Right lung (tissue), 5 donors: ENCODE measurements around the gene GCK. TPM values are rescaled to one million over a fixed set of nuclear protein-coding genes. Genes with fewer than 3 reads are reported as not detected.
A peak's percentile ranks its signal among the peaks of the same experiment; 100 is the strongest.
"Not testable (repeated sequence)": the region's sequence is repeated elsewhere in the genome, so short reads cannot be mapped to it uniquely, and the experiment has no call there.

Experiments
- DNase-seq, 2 donors: peaks; one replicate each; pipeline ENCODE4 v3.0.0-alpha.2; 2013
- polyA plus RNA-seq, 5 donors: library from polyadenylated mRNA; unstranded; fragments of 120-200 nt; gene quantifications; one replicate each; pipeline versions ENCODE4 v1.2.1 to v1.2.3, GENCODE V29; 2013; ENCODE audit warnings: inconsistent platforms in 1 of 5, low replicate concordance in 1 of 5; ENCODE audit not compliant: insufficient read length in 5 of 5, insufficient read depth in 1 of 5

The GCK gene
- polyA plus RNA-seq, 5 donors = 2.2 to 3.9 (median 2.5) TPM

DNA sequence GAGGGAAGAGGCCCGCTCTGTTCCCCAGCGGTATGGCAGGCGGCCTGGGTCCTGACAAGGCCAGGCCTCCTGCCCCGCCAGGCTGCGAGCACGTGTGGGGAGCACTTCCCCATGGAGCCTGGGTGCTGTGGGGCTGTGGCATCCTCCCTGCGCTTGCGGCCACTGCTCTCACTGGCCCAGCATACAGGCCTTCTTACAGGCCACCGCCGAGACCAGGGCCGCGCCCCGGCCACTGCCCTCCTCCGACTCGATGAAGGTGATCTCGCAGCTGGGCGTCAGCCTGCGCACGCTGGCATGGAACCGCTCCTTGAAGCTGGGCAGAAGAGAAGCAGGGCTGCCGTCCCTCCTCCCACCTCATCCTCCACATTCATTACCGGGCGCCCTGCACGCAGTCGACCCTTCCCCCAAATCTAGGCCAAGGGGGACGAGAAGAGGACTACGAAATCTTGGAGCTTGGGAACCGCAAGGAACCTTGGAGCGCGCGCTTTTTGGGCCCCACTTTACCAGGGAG lies 44.2 kb downstream of the GCK start:
- DNase-seq = no peak

DNA sequence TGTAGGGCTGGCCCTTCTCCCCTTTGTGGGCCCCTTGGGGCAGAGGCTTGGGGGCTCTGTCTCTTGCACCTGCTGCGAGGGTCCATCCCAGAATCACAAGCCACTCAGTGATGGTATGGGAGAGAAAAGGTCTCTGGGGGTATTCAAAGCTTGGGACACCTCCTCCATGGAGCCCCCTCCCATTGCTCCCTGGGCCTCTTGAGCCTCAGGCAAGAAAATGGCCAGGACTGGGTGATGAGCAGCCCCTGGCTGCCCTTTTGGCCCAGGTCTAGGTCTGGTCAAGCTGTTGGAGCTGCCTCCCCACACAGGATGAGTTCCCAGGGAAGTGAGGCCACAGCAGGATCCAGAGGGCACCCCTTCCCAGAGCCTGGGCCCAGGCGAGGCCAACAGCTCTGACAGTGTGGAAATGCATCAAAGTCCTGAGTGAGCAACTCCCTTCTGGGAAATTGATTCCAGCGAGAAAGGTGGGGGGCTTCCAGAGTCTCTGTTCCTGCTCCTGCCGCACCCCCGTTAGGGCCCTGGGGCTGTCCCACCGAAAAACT lies 44.7 kb downstream of the GCK start:
- DNase-seq = no peak

DNA sequence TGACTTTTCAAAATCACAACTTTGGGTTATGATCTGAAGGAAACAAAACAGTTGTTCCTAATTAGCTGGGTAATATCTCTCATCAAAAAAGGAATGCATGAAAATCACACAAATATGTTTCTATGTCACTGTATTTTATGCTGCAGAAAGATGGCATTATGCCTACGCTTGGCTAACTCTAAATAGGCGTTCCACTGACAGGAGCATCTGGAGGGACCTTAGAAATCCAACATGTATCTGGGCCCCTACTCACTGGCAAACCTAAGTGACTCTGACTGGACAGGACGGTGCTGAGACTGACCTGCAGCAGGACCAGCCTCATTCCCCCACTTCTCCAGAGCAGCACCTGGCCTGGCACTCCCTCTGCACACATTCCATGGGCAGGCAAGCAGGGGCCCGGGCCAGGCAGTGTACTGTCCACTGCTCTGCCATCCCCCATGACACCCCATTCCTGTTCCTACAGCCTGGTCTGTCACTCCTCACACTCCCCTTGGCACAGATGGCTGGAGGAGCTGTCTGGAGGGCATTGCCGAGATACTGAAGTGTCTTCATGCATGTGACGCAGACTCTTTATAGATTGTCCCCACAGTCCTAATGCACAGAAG lies 45.5 kb downstream of the GCK start:
- DNase-seq = no peak

DNA sequence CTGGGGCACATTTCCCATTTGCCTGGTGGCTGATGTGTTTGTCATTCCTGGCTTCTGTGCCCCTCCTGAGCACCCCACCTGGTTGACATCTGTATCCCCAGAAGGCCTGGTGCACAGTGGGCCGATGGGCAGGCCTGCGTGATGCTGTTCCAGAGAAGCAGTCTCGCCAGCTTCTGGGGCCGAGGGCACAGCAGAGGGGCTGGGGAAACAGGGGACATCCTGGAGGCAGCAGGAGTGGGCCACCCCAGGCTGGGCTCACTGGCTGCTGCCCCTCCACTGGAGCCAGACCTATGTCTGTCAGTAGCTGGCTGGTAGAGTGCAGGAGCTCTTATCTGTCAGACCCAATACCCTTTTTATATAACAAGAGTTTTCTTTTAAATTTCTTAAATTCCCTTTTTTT lies 47.2 kb downstream of the GCK start:
- no peak for DNase-seq

DNA sequence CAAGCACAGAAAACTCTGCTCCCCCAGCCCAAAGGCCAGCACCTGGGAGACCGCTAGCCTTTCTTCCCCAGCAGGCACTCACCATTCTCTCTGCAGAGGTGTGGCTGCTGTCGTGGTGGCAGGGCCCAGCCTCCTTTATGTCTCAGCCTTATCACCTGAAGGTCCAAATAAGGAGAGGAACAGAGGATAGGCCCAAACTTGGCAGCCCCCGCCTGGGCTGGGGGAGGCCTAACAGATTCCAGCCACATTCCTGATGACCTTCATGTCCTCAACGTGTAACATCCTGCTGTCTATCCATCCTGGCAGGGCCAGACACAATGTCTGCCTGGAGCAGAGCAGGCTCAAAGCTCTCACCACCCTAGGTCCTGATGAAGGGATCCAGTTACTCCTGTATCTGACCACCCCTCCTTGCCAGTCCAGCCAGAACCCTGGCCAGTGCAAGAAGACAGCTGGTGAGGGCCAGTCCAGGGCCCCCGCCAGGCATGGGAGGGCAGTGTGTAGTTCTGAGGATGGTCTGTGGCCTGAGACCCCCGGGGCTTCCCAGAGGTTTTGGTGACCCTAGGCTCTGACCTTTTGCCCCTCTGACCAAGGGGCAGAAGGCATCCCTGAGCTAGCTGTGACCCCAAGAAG lies 47.9 kb downstream of the GCK start, which contains the start of gene MYL7:
TSS of gene MYL7 (minus strand) at position 112 of the 630 bp plus-strand sequence. CDS start at position 85, 27 bp downstream.
- no peak for DNase-seq

DNA sequence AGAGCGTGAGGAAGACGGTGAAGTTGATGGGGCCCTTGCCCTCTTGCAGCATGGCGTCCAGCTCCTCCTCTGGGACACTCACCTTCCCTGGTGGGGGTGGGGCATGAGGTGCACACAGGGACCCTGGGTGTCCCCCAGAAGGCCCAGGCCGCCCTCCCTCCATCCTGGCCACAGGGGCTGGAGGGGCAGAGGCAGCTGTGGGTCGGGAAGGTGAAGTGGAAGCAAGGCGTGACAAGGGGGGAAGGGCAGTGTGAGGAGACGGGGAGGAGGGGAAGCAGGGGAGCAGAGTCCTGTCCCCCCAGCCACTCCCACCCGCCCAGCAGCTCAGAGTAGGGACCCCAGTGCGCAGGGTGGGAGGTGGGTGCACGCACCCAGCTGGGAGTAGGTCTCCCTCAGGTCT lies 48.9 kb downstream of the GCK start:
- no peak for DNase-seq

DNA sequence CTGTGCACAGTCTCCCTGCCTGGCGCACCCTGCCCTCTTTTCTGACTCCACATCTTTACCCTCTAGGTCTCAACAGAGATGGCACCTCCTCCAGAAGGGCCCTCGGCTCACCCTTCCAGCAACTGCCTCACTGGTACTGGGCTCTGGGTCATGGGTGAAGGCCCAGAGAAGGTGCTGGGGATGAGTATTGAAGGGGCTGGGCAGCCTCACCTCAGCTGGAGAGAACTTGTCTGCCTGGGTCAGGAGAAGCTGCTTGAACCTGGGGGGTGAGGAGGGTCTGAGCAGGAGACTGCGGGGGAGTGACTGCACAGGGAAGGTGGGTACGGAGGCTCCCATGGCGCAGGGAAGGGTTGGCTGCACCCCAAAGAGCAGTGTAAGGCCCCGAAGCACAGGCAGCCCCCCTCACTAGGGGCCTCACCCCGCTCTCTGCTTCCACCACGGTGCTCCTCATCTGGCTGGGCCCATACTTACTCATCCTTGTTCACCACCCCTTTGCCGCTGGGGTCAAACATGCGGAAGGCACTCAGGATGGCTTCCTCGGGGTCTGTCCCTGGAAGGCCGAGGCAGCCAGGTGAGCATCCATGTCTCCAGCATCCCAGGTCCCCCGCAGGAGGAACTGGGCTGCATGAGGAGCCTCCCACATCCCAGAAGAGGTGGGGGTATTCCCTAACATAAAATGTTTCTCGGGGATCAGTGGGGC lies 49.8 kb downstream of the GCK start:
- DNase-seq = no peak

DNA sequence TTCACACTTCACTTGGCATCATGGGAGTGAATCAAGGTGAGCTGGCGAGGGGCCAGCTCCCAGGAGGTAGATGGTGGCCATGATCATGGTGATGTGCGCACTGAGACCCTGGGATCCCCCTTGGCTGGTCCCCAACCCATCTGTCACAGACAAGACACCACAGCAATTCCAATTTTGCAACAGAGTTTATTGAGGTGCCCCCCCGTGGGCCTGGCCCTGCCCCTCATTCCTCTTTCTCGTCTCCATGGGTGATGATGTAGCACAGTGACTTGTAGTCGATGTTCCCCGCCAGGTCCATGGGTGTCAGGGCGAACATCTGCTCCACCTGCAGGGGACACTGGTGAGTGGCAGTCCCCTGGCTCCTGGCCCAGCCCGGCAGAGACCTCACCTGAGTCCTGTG lies 50.5 kb downstream of the GCK start:
- no peak for DNase-seq

DNA sequence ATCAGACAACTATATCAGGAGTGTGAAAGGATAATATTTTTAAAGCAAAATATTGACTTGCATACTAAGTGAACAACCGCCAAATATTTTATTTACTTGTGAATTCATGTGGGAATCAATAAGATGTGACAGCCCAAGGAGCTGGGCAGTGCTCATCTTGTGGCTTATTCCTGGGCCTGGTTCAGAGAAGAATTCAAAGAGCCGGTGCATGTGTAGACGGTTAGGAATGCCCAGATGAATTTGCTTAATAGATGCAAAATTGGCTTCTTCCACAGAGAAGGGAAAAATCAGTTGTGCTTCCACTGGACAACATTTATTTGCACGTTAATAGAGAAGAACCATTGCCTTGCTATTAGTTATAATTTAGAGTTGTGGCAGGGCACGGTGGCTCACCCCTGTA lies 52.5 kb downstream of the GCK start:
- no peak for DNase-seq

DNA sequence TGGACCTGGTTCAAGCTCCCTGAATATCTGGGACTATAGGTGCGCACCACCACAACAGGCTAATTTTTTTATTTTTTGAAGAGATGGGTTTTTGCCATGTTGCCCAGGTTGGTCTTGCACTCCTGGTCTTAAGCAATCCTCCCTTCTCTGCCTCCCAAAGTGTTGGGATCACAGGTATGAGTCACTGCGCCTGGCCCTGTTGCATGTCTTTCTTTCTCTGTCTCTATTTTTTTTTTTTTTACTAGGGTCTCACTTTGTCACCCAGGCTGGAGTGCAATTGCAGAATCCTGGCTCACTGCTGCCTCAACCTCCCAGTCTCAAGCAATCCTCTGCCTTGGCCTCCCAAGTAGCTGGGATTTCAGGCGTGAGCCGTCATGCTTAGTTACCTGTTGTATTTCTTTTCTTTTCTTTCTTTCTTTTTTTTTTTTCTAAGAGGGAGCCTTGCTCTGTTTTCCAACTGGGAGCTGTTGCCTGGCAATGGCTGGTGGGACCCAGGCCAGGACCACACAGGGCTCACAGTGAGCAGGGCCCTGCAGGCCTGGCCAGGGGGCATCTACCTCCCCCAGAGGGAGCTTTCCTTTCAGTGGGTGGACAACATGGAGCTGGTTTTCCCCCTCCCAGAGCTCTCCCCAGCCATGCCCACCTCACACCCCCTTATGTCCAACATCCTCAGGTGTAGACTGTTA lies 54.2 kb downstream of the GCK start:
- DNase-seq = no peak

DNA sequence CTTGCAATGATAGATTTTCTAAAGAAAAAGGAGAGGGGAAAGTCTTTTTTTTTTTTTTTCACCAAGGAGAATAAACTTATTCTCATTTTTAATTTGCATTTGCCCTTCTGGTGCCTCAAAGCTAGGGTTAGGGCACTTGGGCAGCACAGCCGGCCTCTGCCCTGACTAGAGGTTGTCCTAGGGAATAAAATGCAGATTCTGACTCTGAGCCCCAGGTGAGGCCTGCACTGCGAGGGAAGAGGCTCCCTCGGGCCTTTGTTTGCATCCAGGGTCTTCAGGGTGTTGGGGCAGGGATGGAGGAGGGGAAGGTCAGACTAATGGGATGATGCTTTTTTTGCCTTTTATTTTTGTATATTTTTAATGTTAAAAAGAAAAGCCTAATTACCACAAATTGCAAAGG lies 55.9 kb downstream of the GCK start:
- no peak for DNase-seq

DNA sequence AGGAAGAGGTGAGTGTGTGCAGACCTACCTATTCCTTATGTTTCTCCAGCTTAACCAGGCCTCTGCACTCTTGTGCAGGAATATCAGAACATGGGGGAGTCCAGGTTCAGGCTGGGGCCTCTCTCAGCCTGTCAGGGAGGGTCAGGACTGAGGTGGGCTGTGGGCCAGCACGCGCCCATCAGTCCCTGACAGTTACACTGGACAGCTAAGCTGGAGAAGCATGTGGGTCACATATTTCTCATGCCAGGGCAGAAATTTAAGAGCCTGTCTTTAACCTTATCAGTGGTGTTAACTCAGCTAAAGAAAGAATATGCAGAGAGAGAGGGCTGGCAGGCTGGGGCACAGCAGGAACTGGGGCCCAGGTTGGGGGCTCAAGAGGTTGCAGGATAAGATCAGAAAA lies 57.2 kb downstream of the GCK start:
- no peak for DNase-seq

DNA sequence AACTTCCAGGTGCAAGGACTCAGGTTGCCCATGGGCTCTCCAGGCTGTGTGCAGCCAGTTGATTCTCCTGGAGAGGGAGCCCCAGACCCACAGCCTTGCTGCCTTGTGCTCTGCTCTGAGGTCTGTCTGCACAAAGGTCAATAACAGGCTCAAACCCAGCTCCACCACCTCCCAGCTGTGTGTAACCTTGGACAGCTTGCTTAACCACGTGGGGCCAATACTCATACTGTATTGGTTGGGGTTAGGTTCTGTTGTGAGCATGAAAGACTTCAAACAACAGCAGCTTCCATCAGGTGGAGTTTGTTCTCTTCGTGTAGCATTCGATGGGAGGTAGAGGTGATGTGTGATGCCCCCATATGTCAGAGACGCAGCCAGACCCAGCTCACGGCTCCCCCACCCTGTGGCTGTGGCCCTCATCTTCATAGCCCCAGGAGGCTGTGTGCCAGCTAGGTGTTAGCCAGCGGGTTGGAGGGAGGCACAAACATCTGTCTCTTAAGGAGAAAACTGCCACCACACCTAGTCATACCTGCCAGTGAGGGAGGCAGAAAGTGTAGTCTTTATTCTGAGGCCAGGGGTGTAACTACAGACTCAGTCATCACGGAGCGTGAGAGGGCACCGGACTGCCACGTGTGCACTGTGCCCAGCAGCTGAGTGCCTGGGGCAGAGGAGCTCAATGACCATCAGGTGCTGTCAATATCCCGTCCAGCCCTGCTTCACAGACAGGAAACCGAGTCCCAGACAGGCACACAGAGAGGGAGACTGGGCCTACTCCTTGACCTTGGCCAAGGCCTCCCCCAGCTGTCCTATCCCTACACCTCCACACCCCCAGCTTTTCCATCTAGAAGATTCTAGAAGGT lies 57.8 kb downstream of the GCK start:
- DNase-seq = no peak

DNA sequence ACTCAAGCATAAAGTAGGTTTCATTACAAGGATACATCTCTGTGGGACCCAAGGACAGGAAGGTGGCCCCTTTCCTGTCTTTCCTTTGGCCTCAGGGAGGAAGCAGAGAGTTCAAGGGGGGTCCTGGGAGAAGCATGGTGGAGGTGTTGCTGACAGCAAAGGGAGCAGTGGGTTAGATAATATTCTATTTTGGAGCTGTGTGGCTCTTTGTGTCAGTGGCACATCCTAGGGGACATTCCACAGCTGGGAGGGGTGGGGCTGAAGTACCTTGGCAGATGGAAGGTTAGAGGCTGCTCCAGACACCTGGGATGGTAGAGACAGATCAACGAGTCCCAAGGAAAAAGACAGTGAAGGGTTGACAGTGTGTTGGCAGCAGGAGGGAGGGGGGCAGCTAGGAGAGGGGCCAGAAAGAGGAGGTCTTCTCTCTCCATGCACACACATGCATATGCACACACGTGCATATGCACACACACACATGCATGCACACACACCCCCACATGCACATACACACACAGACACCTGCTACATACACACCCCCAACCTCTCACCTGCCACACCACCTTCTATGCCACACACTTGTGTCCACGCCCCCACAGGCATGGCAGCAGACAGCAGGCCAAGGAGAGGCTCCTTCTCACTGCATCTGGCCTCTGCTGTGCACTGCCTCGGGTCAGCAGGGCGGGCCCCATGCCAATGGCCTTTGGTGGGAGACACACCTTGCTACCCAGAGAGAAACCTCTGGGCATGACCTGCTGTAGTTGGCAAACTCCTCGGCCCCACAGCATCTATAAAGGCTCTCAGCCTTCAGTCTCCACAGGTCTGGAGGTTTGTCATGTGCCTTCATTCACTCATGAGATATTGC lies 60.3 kb downstream of the GCK start:
- no peak for DNase-seq

DNA sequence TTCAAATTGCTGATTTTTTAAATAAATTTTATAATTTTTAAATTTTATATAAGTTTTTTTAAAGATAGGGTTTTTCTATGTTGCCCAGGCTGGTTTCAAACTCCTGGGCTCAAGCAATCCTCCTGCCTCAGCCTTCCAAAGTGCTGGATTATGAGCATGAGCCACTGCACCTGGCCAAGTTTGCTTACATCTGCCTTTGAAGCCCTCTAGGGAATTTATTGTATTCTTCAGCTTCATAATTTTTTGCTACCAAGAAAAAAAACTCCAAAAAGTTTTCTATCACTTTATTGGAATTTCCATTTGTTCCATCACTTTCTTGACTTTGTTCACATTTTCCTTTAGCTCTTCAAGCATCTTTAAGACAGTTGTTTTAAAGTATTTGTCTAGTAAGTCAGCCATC lies 62.1 kb downstream of the GCK start:
- no peak for DNase-seq

DNA sequence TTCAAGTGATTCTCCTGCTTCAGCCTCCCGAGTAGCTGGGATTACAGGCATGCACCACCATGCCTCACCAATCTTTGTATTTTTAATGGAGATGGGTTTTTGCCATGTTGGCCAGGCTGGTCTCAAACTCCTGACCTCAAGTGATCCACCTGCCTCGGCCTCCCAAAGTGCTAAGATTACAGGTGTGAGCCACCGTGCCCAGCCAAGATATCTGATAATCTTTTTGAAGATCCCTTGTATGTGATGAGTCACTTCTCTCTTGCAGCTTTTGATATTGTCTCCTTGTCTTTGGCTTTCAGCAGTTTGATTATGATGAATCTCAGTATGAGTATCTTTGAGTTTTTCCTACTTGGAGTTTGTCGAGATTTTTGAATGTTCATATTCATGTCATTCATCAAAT lies 62.7 kb downstream of the GCK start:
- DNase-seq = not testable (repeated sequence)

DNA sequence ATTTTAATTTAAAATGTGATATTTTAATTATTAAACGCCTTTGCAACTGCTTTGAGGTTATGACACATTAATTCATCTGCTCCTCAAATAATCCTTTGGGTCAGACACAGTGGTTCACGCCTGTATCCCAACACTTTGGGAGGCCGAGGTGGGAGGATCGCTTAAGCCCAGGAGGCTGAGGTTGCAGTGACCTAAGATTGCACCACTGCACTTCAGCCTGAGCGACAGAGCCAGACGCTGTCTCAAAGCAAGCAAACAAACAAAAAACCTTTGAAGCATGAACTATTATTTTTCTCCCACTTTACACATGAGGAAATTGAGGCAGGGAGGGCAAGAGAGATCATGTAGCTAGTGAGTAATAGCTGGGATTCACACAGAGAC lies 64.4 kb downstream of the GCK start:
- no peak for DNase-seq

DNA sequence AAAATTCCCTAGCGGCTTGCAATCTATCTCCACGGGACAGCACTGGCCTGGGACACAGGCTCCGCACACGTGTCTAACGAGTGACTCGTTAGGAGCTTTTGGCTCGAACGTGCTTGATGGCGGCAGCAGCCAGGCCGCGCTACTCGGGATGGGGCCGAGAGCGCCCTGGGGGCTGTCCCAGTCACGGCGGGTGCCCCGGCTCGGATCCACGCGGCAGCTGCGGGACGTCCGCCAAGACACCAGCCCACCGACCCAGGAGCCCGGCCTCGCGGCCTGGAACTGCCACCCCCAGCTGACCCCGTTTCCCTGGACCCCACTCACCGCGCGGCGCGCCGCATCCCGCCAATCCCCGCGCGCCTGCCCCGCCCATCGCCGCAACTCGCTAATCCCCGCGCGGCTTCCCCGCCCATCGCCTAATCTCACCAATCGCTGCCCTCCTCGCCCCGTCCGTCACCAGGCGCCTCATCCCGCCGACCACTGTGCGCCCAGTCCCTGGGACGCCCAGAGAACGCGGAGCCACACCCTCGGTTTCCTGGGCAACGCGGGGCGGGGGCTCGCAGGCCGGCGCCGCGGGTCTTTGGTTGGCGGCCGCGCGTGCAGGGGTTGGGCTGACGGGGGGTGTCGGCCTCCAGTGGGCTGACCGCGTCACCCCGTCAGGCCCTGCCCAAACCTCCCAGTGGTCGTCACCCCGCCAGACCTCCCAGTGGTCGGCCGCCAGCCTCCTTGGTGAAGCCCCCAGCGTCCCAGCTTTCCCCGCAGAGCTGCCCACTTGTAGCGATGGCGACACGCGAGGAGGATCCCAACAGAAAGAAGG lies 65.8 kb downstream of the GCK start, which contains the start of gene POLD2:
TSS of gene POLD2 (minus strand) at position 359 of the 814 bp plus-strand sequence. CDS start 1,495 bp downstream, outside the sequence.
- DNase-seq = peak; percentile 98 to 99

DNA sequence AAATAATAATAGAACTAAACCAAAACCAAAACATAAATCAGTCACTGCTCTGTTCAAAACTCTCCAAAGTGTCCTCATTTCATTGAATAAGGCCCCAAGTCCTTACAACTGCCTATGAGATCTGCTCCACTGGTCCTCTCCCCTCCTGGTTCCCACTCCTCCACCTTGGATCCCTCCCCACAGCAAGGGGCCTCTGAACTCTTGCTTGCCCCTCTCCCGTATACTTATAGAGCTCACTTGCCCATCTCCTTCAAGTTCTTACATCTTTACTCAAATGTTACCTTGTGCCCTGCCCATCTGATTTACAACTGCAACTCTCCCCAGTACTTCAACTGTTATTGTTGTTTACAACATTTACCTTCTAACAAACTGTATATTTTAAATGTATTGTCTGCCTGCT lies 66.7 kb downstream of the GCK start:
- no peak for DNase-seq
